IMR-90 (cell line): ENCODE measurements around the gene PRKACB. TPM values are rescaled to one million over a fixed set of nuclear protein-coding genes. Genes with fewer than 3 reads are reported as not detected.

Experiments
- ATAC-seq: fragments of 200-7000 bp; cut with Tn5 transposase; 2 replicates; pipeline ENCODE4 v1.9.1; 2020; ENCODE audit warnings: low read depth, mild to moderate bottlenecking, moderate library complexity
- BruUV-seq: library from RNA; stranded (reverse); fragments of 400-500 nt; replicated peaks from 2 replicates; lab custom pipeline; 2021; lab: Mats Ljungman, UMichigan
- CTCF ChIA-PET: fragments of 300-600 bp; formaldehyde crosslinking; extraction: SDS; loops from one replicate; lab custom pipeline; 2021; ENCODE audit warnings: antibody characterized with exemption; lab: Yijun Ruan, JAX
- POLR2A ChIA-PET: fragments of 300-600 bp; sonication (Branson Sonifier 250); formaldehyde crosslinking; loops from one replicate; lab custom pipeline; 2022; ENCODE audit warnings: antibody characterized with exemption; ENCODE audit not compliant: unreplicated experiment; lab: Charles Lee
- DNase-seq: peaks from one replicate; pipeline ENCODE4 v3.0.0; 2013
- H2AFZ ChIP-seq: replicated peaks from 2 replicates; pipeline ENCODE3; 2013; ENCODE audit warnings: low read length, mild to moderate bottlenecking; ENCODE audit not compliant: poor library complexity
- H2AK5ac ChIP-seq: 2 replicates; pipeline ENCODE4 v1.6.1; 2013; ENCODE audit warnings: low read depth, low read length, inconsistent platforms
- H2AK9ac ChIP-seq: replicated peaks from 2 replicates; pipeline ENCODE3; 2013; ENCODE audit warnings: mild to moderate bottlenecking, low read depth, low read length, moderate library complexity; ENCODE audit not compliant: poor library complexity
- H2BK120ac ChIP-seq: 2 replicates; pipeline ENCODE4 v1.6.1; 2013; ENCODE audit warnings: low read depth, low read length, inconsistent platforms
- H2BK15ac ChIP-seq: 3 replicates; pipeline ENCODE4 v1.6.1; 2013; ENCODE audit warnings: low read depth, low read length, inconsistent platforms
- H2BK20ac ChIP-seq: 2 replicates; pipeline ENCODE4 v1.6.1; 2013; ENCODE audit warnings: low read depth, mild to moderate bottlenecking, inconsistent platforms, low read length, moderate library complexity
- H2BK5ac ChIP-seq: 2 replicates; pipeline ENCODE4 v1.6.1; 2013; ENCODE audit warnings: mild to moderate bottlenecking, low read depth, low read length, inconsistent platforms; ENCODE audit not compliant: poor library complexity, severe bottlenecking
- H3K14ac ChIP-seq: replicated peaks from 2 replicates; pipeline ENCODE4 v1.6.1; 2013; ENCODE audit warnings: low read depth, low read length, inconsistent platforms
- H3K18ac ChIP-seq: 2 replicates; pipeline ENCODE4 v1.6.1; 2013; ENCODE audit warnings: low read depth, low read length, control low read depth
- H3K23ac ChIP-seq: 2 replicates; pipeline ENCODE4 v1.6.1; 2013; ENCODE audit warnings: low read depth, low read length, inconsistent platforms
- H3K27ac ChIP-seq: 2 replicates; pipeline ENCODE4 v1.5.1; 2013; ENCODE audit warnings: mild to moderate bottlenecking, control low read depth, low read length; ENCODE audit not compliant: insufficient read depth
- H3K27me3 ChIP-seq: 2 replicates; pipeline ENCODE4 v1.6.1; 2013; ENCODE audit warnings: low read length; ENCODE audit not compliant: control insufficient read depth, insufficient read depth
- H3K36me3 ChIP-seq: 2 replicates; pipeline ENCODE4 v1.6.1; 2013; ENCODE audit warnings: low read length, mixed read lengths; ENCODE audit not compliant: control insufficient read depth, insufficient read depth
- H3K4ac ChIP-seq: 2 replicates; pipeline ENCODE4 v1.6.1; 2013; ENCODE audit warnings: low read depth, low read length, inconsistent platforms
- H3K4me1 ChIP-seq: 2 replicates; pipeline ENCODE4 v1.6.1; 2013; ENCODE audit warnings: low read length, mixed read lengths; ENCODE audit not compliant: control insufficient read depth, insufficient read depth
- H3K4me2 ChIP-seq: 2 replicates; pipeline ENCODE4 v1.6.1; 2013; ENCODE audit warnings: low read depth, mild to moderate bottlenecking, control low read depth, low read length, moderate library complexity
- H3K4me3 ChIP-seq: 2 replicates; pipeline ENCODE4 v1.5.1; 2013; ENCODE audit warnings: low read depth, mild to moderate bottlenecking, control low read depth, low read length, moderate library complexity; ENCODE audit not compliant: insufficient read depth
- H3K56ac ChIP-seq: 2 replicates; pipeline ENCODE4 v1.6.1; 2013; ENCODE audit warnings: low read length, inconsistent platforms; ENCODE audit not compliant: insufficient read depth; ENCODE audit errors: extremely low read depth
- H3K79me1 ChIP-seq, 2 experiments: 2 replicates each; pipeline ENCODE4 v1.6.1; 2013; ENCODE audit warnings: low read length in 2 of 2, inconsistent platforms in 1 of 2, low read depth in 1 of 2
- H3K9ac ChIP-seq: 2 replicates; pipeline ENCODE4 v1.6.1; 2013; ENCODE audit warnings: low read depth, low read length, control low read depth
- H3K9me1 ChIP-seq: 2 replicates; pipeline ENCODE4 v1.6.1; 2013; ENCODE audit warnings: low read length, inconsistent platforms; ENCODE audit not compliant: insufficient read depth
- H3K9me3 ChIP-seq: 2 replicates; pipeline ENCODE4 v1.6.1; 2013; ENCODE audit warnings: low read length; ENCODE audit not compliant: control insufficient read depth, insufficient read depth
- H4K20me1 ChIP-seq: 2 replicates; pipeline ENCODE4 v1.6.1; 2013; ENCODE audit warnings: low read length, inconsistent platforms; ENCODE audit not compliant: insufficient read depth
- H4K5ac ChIP-seq: 2 replicates; pipeline ENCODE4 v1.6.1; 2013; ENCODE audit warnings: mild to moderate bottlenecking, low read depth, low read length, control low read depth
- H4K8ac ChIP-seq, 2 experiments: 2 replicates each; pipeline ENCODE4 v1.6.1; 2013; ENCODE audit warnings: low read depth in 2 of 2, low read length in 2 of 2, control low read depth in 1 of 2, inconsistent platforms in 1 of 2
- H4K91ac ChIP-seq: 2 replicates; pipeline ENCODE4 v1.6.1; 2013; ENCODE audit warnings: low read depth, low read length, inconsistent platforms; ENCODE audit not compliant: insufficient read depth
- BHLHE40 ChIP-seq: fragments of 150-350 bp; IDR thresholded peaks from 2 replicates; pipeline ENCODE4 v1.6.1; 2016; ENCODE audit warnings: mild to moderate bottlenecking, low read depth, low read length
- CEBPB ChIP-seq: IDR thresholded peaks from 2 replicates; pipeline ENCODE4 v1.6.1; 2012; ENCODE audit warnings: low read depth, low read length, improper control_type of control experiment
- ELK1 ChIP-seq: fragments of 150-350 bp; IDR thresholded peaks from 2 replicates; pipeline ENCODE4 v1.6.1; 2016; ENCODE audit warnings: low read depth, mild to moderate bottlenecking, low read length, moderate library complexity, borderline replicate concordance
- FOS ChIP-seq: fragments of 150-350 bp; IDR thresholded peaks from 2 replicates; pipeline ENCODE4 v1.6.1; 2016; ENCODE audit warnings: low read depth, low read length
- MAFK ChIP-seq: IDR thresholded peaks from 2 replicates; pipeline ENCODE4 v1.6.1; 2012; ENCODE audit warnings: low read depth, low read length, improper control_type of control experiment
- MAZ ChIP-seq: IDR thresholded peaks from 2 replicates; pipeline ENCODE4 v1.6.1; 2012; ENCODE audit warnings: low read depth, mild to moderate bottlenecking, low read length, improper control_type of control experiment, moderate library complexity, borderline replicate concordance
- POLR2A ChIP-seq: IDR thresholded peaks from 2 replicates; pipeline ENCODE4 v1.6.1; 2012; ENCODE audit warnings: mild to moderate bottlenecking, low read depth, low read length
- RCOR1 ChIP-seq: IDR thresholded peaks from 2 replicates; pipeline ENCODE4 v1.6.1; 2012; ENCODE audit warnings: mild to moderate bottlenecking, low read length, improper control_type of control experiment; ENCODE audit not compliant: insufficient replicate concordance
- RFX5 ChIP-seq: IDR thresholded peaks from 2 replicates; pipeline ENCODE4 v1.8.0; 2012; ENCODE audit warnings: low read depth, mild to moderate bottlenecking, low read length, moderate library complexity
- USF2 ChIP-seq: fragments of 150-350 bp; IDR thresholded peaks from 2 replicates; pipeline ENCODE4 v1.6.1; 2017; ENCODE audit warnings: mild to moderate bottlenecking, antibody characterized with exemption, low read length, low read depth
- WGBS, 2 experiments: methylation state at CpG; one replicate each; pipeline versions ENCODE4 v1.1.5 to v1.1.7; 2013; ENCODE audit warnings: missing lambda C conversion rate in 2 of 2; ENCODE audit not compliant: insufficient read length in 1 of 2; ENCODE audit errors: extremely low coverage in 2 of 2; 5-methylcytosine and 5-hydroxymethylcytosine counted together
- dilution Hi-C: fragments of 300-500 bp; cut with HindIII; formaldehyde crosslinking; loops from one replicate; pipeline ENCODE4 v1.14.3; 2018; ENCODE audit warnings: low sequenced_read_pairs; ENCODE audit not compliant: unreplicated experiment
- in situ Hi-C: fragments of 300-500 bp; cut with MboI; formaldehyde crosslinking; loops from 3 replicates; pipeline ENCODE4 v1.14.3; 2019; ENCODE audit warnings: low sequenced_read_pairs, inconsistent platforms, mixed read lengths
- intact Hi-C: fragments of 100-400 bp; cut with micrococcal nuclease; formaldehyde crosslinking; loops from 2 replicates; pipeline ENCODE4 v1.10.0; 2022
- polyA plus RNA-seq, 3 experiments: library from polyadenylated mRNA; depleted of rRNA; stranded (reverse); fragments of >200 nt; gene quantifications; 2 replicates each; pipeline ENCODE4 v1.2.3, GENCODE V29; 2012; ENCODE audit warnings: low replicate concordance in 1 of 3
- total RNA-seq: library from RNA; depleted of rRNA; stranded (reverse); fragments of >200 nt; gene quantifications from 2 replicates; pipeline ENCODE4 v1.2.3, GENCODE V29; 2012

Gene PRKACB
- total and polyA plus RNA-seq, 2 of the 4 experiments (the other 2 are of a cell fraction), result 8.2 to 8.3 TPM

GRCh38 chr1:84253891-84254290, 109.8 kb downstream of the PRKACB start:
- no peaks in the 10 kb centered on the region for H3K9me3 ChIP-seq
- peak overlapping the region; percentile 48; the same call in 1 of the 2 replicates for H2AK5ac ChIP-seq
- H4K91ac ChIP-seq, result 0 out of 2 replicates have a peak overlapping the region, but pooled peaks have one; percentile 19
- H3K9me1 ChIP-seq, result peaks cover 9% of the 10 kb centered on the region
- intact Hi-C loops (loop anchor here (5.0 kb wide), 1 partner anchor 123 kb away; no protein-coding TSS in a partner anchor), in situ Hi-C loops (no loop called here), dilution Hi-C loops (no loop called here)
- peaks cover 5% of the 10 kb centered on the region; the same call in 1 of the 2 replicates for H3K4me1 ChIP-seq
- peak overlapping the region; percentile 89 for H2BK120ac ChIP-seq
- H2BK5ac ChIP-seq, result peak overlapping the region; percentile 90
- DNase-seq, result peak; percentile 97
- no peak overlapping the region for H3K9ac ChIP-seq
- no peaks in the 10 kb centered on the region for H3K79me1 ChIP-seq
- BruUV-seq, result no TSS peak
- peak overlapping the region; percentile 22; the same call in 1 of the 2 replicates for H3K18ac ChIP-seq
- TF ChIP-seq MAFK, result no peak
- peak; percentile 63 for TF ChIP-seq RCOR1
- TF ChIP-seq POLR2A, result peak; percentile 41; the same call in 1 of the 2 replicates
- peak; percentile 67 for TF ChIP-seq BHLHE40
- TF ChIP-seq MAZ, result no peak
- TF ChIP-seq FOS, result peak; percentile 89
- TF ChIP-seq RFX5, result no peak
- TF ChIP-seq CEBPB, result peak; percentile 95
- TF ChIP-seq ELK1, result no peak
- no peak for TF ChIP-seq USF2
- peak; percentile 90 for ATAC-seq
- peak overlapping the region; percentile 92 for H2BK20ac ChIP-seq
- H3K27ac ChIP-seq, result no peak overlapping the region
- H4K5ac ChIP-seq, result no peak overlapping the region
- 0% methylated on average over 2 of the region's 4 CpGs; no CpG with 5 or more reads in 1 of the 2 experiments for WGBS, 2 experiments
- H3K56ac ChIP-seq, result no peak overlapping the region
- H4K20me1 ChIP-seq, result no peaks in the 10 kb centered on the region
- 0 out of 2 replicates have a peak overlapping the region, but pooled peaks have one; percentile 37 for H3K14ac ChIP-seq
- H2BK15ac ChIP-seq, result peak overlapping the region; percentile 60; the same call in 2 of the 3 replicates
- H4K8ac ChIP-seq, result peak overlapping the region in 1 of 2 experiments; percentile 44; a peak in 1 of 4 replicates
- H3K4ac ChIP-seq, result peak overlapping the region; percentile 55
- H2AK9ac ChIP-seq, result peak overlapping the region; percentile 7
- H2AFZ ChIP-seq, result peak overlapping the region; percentile 46
- POLR2A ChIA-PET, result no interaction called here
- peak overlapping the region; percentile 16; the same call in 1 of the 2 replicates for H3K4me2 ChIP-seq
- H3K4me3 ChIP-seq, result no peak overlapping the region
- no peaks in the 10 kb centered on the region for H3K27me3 ChIP-seq
- H3K23ac ChIP-seq, result peak overlapping the region; percentile 47; the same call in 1 of the 2 replicates
- CTCF ChIA-PET, result no interaction called here
- no peaks in the 10 kb centered on the region for H3K36me3 ChIP-seq
